COLO668 (cell line): ENCODE data around the gene MAPK7.

Source experiments
- DNase-seq: peaks from one replicate; lab custom pipeline; 2025; ENCODE audit not compliant: unreplicated experiment; lab: John Stamatoyannopoulos, UW

MAPK7 gene

DNA sequence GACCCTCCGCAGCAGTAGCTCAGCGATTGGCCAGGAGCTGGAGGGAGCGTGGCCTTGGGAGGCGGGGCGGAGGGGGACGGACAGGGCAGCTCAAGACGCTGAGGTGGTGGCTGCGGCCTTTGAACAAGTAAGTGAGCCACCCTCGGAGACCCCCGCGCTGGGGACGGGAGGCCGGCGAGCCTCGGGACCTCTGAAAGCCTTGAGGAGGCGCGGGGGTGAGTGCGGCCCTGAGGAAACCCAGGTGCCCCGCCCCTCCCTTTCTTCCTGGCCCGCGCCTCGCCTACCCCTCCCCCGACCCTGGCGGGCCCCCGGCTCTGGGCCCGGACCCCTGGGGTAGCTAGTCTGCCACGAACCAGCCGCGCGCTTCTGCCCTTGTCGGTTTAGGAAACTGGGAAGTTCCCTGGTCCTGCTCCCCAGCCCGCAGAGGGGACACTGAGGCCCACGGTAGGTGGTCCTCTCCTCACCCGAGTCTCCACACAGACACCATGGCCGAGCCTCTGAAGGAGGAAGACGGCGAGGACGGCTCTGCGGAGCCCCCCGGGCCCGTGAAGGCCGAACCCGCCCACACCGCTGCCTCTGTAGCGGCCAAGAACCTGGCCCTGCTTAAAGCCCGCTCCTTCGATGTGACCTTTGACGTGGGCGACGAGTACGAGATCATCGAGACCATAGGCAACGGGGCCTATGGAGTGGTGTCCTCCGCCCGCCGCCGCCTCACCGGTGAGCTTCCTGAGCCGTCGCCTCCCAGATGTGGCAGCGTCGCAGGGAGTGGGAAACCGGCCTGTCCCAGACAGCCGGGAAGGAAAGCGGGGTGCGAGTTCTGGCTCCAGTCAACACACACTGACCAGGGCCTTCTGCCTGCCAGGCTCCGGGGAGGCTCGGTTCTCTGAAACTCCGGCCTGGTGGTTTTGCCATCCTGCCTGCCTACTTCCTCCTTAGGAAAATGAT lies at the start of gene MAPK7:
MAPK7 (plus strand) TSS at position 83 of the 945 bp plus-strand sequence; CDS start at position 486, 403 bp downstream.
- DNase-seq, result peak; percentile 2

DNA sequence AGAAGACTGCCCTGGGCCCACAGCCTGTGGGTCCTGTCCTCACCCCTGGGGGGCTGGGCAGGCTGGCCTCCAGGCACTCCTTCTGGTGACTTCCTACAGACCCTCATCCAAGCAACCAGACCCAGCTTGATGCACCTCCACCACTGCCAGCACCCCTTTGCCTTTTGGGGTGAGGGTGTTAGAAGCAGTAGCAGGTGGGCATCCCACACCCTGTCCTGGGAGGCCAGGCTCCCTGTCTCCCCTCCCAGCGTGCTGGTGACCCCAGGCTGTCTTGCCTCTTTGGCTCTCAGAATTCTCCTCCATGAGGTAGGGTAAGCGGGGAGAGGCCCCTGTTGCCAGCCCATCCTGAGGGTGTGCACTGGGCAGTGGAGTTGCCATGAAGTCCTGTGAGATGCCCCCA lies 49.2 kb upstream of the MAPK7 start:
- DNase-seq, result no peak

DNA sequence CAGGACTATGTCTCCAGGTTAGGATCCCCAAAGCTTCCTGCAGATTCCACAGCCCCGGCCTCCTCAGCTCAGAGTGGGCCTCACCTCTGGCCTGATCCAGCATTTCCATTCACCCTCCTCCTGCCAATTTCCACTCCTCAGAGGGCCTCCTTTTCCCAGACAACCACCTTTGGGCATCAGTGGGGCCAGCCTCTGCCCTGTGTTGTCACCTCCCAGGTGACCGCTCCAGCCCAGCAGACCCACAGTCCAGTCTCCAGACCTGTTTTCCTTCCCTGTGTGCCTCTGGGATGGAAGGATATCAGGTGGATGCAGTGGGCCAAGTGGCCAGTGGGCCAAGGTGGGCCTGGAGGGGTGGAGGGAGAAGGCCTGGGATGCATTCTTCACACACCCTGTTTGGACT lies 48.5 kb upstream of the MAPK7 start:
- DNase-seq, result no peak

DNA sequence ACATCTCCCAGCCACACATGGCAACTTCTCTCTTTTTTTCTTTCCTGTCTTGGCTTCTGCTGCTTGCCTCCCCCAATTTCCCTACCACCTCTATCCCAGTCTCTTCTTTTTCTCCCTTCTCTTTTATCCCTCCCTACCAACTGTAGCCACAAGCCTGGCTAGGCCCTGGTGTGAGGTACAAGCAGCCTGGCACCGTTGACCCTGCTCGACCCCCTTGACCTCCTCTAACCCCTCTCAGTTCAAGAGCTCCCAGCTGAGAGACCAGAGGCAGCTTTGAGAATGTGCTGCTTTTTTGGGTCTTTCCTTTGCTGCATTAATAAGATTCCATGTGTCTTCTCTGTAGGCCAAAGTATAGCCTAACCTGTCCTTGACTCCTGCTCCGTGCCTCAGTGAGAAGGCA lies 48.0 kb upstream of the MAPK7 start:
- DNase-seq, result no peak

DNA sequence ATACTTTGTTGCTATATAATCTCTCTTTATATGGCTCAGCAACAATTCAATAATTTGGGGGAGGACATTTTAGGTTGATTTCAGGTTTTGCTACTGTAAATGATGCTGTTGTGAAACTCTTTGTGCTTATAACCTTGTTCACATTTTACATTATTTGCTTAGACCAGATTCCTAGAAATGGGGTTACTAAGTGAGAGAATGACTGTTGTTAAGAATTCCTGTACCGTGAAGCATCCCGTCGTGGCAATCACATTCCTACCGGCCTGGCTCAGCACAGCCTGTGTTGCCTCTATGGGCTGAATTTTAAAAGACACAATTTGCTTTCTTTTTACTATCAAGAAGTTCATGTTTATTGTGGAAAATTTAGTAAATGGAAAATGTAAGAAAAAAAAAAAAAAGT lies 47.2 kb upstream of the MAPK7 start:
- no peak for DNase-seq

DNA sequence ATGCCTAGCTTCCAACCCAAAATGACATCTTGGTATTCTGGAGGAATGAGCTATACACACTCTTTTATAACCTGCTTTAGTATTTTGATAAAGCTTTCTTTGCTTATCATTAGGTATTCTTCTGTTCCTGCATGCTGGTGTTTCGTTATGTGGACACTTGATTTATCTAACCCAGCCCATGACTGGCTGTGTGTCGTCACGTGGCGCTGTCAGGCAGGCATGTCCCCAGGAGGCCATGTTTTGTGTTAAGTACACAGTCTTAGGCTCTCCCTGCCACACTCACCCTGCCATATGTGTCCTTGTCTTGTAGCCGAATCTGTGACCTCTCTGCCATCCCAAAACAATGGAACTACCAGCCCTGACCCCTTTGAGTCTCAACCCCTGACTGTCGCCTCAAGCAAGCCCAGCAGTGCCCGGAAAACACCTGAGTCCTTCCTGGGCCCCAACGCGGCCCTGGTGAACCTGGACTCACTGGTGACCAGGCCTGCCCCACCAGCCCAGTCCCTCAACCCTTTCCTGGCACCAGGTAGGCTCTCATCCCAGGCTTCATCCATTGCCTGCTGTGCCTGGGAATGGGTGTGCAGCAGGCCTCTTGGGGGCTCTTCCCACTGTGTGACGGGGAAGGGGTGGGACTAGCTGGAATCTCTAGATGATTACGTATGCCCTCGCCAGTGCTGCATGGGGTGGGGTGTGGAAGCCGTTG lies 46.6 kb upstream of the MAPK7 start:
- no peak for DNase-seq

DNA sequence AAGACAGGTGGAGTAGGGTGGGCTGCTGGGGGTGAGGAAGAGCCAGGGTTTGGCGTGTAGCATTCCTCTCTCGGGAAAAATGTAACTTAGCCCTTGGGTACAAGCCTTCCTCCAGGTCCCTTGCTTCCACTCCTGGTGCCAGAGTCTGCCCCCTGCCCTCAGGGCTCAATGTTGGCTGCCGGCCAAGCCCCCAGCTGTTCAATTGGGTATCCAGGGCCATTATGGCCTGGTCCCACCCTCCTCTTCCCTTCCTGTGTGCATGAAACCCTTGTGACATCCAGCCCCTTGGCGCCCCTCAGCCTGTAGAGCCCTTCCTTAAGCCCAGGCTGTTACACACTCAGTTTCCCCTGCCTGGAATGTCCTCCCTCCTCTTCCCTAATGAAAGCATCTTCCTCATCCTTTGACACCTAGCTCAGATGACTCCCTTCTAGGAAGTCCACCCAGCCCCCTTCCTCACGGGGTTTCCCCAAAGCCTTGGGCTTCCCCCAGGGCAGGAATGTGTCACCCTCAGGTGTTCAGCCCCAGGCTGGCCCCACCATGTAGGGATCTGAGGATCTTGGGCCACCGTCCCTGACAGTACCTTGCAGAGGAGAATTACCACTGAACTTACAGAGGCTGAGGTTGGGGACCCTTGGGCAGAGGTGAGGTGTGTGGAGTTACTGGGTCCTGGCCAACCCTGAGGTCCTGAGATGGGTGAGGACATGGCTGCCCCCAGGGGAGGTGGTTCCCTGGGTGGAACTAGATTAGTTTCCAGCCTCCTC lies 45.7 kb upstream of the MAPK7 start:
- peak; percentile 7 for DNase-seq

DNA sequence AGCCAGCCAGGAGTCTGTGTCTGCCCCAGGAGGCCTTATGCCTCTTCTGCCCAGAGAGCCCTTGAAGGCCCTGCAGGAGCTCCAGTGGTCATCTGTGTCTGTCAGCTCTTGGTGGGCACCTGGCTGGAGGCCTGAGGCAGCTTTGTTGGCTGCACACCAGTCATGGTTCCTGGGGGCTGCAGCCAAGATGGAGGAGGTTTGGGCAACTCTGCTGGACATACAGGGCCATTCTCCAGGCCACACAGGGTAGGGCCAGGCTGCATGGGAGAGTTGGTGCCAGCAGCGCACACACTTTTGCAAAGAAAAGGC lies 45.2 kb upstream of the MAPK7 start:
- DNase-seq, result no peak

DNA sequence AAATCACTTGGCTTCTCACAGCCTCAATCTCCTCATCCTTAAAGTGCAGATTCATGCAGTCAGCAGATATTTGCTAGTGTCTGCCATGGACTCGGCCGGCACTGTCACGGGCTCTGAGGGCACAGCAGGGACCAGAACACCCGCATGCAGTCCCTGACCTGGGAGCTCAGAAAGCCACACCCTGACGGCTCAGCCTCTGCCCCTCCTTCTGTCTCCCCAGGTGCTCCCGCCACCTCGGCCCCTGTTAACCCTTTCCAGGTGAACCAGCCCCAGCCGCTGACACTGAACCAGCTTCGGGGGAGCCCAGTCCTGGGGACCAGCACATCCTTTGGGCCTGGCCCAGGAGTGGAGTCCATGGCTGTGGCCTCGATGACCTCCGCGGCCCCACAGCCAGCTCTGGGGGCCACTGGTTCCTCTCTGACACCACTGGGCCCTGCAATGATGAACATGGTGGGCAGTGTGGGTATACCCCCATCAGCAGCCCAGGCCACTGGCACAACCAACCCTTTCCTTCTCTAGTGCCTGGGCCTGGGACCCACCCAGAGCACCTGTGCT lies 44.5 kb upstream of the MAPK7 start:
- DNase-seq, result no peak

DNA sequence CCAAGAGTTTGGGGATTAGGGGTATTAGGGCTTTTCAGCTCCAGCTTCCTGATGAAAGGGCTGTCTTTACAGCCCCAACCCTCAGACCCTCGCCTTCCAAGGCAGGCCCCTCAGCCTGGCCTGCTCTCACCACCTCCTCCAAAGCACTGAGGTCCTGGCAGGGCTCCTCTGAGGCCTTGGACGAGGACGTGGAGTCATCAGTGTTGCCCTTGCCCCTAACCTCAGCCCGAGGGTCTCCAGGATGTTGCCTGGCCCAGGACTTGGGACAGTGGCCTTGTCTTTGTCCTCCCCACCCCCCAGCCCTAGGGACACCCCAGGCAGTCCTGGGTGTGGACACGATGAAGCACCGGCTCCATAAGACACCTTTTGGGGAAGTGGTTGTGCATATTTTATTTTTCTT lies 44.0 kb upstream of the MAPK7 start:
- DNase-seq, result no peak

DNA sequence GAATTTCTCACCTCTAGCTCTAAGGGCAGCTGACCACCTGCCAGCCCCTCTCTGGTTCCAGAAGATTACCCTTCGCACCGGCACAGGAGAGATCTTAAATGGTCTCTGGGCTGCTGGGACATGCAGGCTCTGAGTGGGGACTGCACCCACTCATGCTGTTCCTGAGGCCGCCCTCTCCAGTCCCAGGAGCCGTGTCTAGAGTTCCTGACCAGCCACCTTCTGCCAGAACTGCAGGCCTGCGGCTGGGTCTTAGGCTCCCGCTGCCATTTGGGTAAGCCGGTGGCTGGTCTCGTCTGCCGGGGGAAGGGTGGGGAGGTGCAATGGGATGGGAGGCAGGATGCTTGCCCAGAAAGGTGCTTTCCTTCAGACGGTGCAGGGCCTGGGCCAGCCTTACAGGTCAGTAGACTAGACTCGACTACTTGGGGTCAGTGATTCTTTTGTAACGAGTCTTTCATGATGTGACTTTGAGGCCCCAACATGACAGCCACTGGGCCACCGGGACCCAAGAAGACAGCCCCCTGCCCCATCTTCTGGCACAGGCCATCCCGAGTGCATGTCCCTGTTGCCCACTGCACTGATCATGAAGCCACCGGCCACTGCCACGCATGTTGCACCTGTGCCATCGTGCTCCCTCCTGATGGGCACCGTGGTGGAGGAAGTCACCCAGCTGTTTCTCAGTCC lies 42.2 kb upstream of the MAPK7 start:
- DNase-seq, result no peak

DNA sequence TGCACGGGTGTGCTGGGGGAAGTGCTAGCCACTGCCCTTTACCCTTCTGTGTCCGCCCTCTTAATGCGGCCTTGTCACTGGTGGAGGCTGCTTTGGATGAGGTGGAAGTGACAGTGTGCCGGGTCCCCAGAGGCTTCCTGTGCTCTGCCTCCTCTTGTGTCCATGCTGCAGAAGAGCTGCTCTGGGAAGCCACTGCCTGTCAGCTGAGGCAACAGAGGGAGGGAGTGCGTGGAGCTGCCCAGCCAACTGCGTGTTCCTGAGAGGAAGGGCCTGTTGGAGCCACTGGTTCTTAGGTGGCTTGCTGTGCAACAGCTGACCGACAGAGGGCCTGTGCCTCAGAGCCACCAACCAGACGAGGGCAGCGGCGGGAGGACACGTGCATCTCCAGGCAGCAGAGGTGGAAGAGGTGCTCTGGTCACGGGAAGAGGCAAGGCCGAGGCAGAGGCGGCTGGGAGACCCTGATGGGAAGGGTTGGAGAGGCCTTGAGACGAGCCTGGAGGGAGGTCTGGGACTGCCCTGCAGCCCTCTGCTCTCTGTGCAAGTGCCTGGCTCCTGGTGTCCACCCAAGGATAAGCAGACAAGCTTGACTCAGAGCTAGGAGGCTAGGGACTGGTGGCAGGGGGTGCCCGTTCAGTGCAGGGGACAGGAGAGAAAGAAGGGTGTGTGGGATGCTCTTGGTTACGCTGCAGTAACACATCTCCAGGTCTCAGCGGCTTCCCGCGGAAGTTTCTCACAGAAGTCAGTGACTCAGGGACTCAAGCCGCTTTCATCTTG lies 41.2 kb upstream of the MAPK7 start:
- no peak for DNase-seq

DNA sequence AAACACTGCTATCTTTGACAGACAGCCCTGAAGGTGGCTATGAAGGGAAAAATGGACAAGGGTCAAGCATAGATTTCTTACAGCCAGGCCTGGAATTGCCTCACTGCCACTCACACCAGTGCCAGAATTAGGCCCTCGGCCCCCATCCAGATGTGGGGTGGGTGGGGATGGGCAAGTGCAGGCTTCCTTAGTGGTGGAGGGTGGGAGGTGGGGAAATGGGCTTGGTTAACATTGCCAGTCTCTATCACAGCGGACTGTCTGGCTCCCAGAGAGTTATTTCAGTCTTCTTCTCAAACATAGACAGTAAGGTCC lies 40.6 kb upstream of the MAPK7 start:
- no peak for DNase-seq

DNA sequence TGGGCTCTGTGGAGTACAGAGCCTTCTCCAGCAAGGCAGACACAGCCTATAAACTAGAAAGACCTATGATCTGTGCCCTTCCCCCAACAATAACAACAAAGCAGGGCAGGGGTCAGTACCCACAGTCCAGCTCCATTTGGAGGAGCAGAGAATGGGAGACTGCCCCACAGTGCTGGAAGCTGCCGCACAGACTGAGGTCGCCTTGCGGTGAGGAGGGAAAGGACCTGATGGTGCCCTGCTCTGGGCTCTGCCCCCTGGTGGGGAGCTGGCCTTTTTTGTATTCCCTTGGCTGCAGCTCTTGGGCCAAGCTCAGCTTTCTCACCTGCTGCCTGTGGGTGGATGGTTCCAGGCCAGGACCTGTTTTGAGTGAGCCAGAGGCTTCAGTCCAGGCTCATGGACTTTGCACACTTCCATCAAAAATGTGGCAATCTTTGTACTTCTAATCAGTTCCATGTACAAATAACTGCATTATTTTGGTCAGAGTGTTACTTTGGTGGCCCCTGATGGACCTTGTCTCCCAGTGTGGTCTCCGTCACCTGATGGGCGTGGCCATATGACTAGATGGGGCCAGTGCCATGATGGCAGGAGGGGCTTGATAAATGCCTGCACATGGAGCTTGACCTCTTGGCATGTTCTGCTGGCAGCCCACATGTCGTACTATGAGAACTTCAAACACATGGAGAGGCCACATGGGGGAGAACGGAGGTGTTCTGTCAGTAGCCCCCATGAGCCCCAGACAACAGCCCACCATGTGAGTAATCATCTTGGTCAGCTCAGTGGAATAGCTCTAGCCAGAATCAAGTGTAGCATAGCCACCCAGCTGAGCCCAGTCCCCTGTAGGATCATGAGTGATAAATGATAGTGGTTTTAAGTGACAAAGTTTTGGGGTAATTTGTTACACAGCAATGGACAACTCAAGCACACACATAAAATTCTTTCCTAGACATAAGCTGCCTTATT lies 40.0 kb upstream of the MAPK7 start:
- peak; percentile 38 for DNase-seq

DNA sequence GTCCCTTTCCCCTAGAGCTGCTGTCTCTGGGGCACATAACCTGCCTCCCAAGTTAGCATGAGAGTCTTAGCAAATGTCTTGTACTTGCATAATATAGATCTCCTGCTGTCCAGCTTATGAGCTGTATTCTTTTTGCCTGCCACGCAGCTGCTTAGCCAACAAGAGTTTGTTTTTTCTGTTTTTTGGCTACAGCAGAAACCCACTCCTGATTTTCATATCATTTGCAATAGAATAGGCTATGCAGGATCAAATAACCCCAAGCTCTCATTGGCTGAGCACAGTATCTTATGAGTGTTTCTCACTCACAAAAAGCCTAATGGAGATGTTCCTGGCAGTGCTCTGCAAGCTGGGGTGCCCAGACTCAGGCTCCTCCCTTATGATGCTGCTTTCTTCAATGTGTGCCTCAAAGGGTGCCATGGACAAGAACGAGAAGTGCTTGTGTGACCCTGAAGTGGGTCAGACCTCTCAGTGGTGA lies 38.9 kb upstream of the MAPK7 start:
- no peak for DNase-seq

DNA sequence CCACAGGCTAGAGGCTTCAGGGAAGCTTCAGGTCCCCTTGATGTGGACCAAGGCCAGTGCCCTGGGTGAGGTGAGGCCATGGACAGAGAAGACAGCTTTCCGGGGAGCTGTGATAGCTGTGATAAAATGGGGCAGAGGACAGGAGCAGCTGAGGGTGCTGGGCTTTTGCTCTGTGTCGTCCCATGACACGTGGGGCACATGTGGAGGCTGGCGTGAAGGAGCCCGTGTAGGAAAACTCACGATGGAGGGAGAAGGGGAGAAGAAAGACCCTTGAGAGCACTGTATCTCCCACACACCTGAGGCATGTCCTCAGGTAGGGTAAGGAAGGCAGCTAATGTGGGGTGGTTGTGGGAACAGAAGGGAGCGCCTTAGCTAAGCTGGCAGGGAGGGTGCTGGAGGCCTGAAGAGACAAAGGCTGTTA lies 37.1 kb upstream of the MAPK7 start:
- no peak for DNase-seq

DNA sequence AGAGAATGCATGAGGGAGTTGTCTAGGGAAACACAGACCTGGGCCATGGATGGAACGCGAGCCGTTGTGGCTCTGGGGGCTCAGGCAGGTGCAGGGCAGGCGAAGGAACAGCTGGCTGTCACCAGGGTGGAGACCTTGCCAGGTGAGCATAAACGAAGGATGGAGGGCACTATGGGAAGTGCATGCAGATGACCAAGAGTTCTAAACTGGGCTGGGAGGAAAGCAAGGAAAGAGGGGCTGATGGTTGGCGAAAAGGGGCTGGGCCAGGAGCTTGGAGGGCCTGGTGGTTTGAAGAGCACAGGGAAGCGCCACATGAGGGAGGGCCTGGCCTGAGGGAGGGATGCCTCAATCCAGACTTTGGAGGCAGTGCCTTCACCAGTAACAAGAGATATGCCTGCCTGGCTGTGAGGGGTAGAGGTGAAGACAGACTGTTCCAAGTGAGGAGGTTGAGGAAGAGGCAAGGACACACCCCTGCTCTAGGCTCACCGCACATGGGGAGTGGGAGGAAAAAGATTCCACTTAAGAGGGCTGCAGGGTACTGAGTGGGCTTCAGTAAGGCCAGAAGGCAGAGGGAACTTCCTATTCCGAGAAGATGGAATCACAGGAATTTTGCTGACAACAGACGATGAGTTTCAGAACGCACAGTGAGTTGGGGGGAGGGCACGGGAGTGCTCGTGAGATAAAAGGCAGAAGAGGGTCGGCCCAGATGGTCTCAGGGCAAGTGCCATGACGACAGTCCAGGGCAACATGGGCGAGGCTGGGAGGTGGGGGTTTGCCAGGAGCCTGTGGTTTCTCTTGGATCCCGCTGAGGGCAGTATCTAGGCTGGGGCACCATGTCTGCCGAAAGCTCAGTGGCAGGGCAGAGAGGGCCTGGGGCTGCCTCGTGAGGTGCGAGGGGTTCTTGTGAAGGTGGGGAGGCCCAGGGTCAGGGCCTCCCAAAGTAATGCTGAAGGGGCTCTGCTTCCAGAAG lies 36.4 kb upstream of the MAPK7 start:
- no peak for DNase-seq
